Measurements from ENCODE around the gene GTF3C4. TPM values are rescaled to one million over a fixed set of nuclear protein-coding genes. Genes with fewer than 3 reads are reported as not detected.

The GTF3C4 gene
- total and polyA plus RNA-seq, 10 of the 15 experiments (the other 5 are each of a cell fraction or from before 2014, with no cell fraction given) = 3.2 to 18.9 (median 8.2) TPM

DNA sequence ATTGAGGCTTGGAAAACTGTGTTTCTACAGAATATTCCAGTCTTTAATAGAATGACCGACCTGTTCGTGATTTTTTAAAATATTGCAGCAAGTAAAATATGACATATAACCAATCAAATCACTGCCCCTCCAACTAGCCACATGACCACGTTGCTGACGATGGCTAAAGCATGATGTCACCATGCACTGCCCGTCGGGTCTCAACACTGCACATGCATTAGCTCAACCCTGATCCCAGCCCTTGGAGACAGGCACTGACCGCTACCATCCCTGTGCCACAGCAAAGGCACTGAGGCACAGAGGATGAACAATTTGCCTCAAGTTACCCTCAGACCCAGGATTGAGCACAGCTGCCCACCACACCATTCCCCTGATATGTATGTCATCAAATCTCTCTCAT is 14.0 kb upstream of the GTF3C4 start (continued):
- TF ChIP-seq ZBTB40 (IDR thresholded peaks at IDR 0.05; ENCODE audit: borderline replicate concordance) = no peak
- no peak for TF ChIP-seq HDGF (IDR thresholded peaks at IDR 0.05)
- TF ChIP-seq, protein P1, sequence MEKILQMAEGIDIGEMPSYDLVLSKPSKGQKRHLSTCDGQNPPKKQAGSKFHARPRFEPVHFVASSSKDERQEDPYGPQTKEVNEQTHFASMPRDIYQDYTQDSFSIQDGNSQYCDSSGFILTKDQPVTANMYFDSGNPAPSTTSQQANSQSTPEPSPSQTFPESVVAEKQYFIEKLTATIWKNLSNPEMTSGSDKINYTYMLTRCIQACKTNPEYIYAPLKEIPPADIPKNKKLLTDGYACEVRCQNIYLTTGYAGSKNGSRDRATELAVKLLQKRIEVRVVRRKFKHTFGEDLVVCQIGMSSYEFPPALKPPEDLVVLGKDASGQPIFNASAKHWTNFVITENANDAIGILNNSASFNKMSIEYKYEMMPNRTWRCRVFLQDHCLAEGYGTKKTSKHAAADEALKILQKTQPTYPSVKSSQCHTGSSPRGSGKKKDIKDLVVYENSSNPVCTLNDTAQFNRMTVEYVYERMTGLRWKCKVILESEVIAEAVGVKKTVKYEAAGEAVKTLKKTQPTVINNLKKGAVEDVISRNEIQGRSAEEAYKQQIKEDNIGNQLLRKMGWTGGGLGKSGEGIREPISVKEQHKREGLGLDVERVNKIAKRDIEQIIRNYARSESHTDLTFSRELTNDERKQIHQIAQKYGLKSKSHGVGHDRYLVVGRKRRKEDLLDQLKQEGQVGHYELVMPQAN (conservative IDR thresholded peaks at IDR 0.05) = no peak
- TF ChIP-seq YBX1 (IDR thresholded peaks at IDR 0.05) = no peak
- no peak for TF ChIP-seq TARDBP (IDR thresholded peaks at IDR 0.05; ENCODE audit: borderline replicate concordance)
- TF ChIP-seq SKIL (IDR thresholded peaks at IDR 0.05; ENCODE audit: low read depth, poor library complexity, severe bottlenecking) = no peak
- no peak for TF ChIP-seq PRDM15 (CRISPR knock-in tag; IDR thresholded peaks at IDR 0.05)
- no peak for TF ChIP-seq STAT3 (IDR thresholded peaks at IDR 0.05; ENCODE audit: low read depth, low read length)
- TF ChIP-seq JUND (IDR thresholded peaks at IDR 0.05; ENCODE audit: low read depth, low read length) = no peak
- no peak for TF ChIP-seq CBX3 (IDR thresholded peaks at IDR 0.05; ENCODE audit: borderline replicate concordance, low read depth)
- no peak for TF ChIP-seq MLLT1 (IDR thresholded peaks at IDR 0.05)
- no peak for TF ChIP-seq SRF (IDR thresholded peaks at IDR 0.05; ENCODE audit: low read depth in 2 of 2, low read length in 2 of 2)
- TF ChIP-seq NFIC (IDR thresholded peaks at IDR 0.05; ENCODE audit: low read depth, low read length) = no peak
- no peak for TF ChIP-seq SREBF1 (IDR thresholded peaks at IDR 0.05; ENCODE audit: low read length)
